Fibroblast of skin of right quadriceps (primary cell): ENCODE results near the gene TMEM205.
"Not testable (repeated sequence)": the region's sequence is repeated elsewhere in the genome, so short reads cannot be mapped to it uniquely, and the experiment has no call there.

Source experiments
- DNase-seq: peaks from one replicate; pipeline ENCODE4 v3.0.0-alpha.2; 2013

TMEM205 gene

GRCh38 chr19:11338569-11339253 is 7.4 kb downstream of the TMEM205 start:
- DNase-seq = no peak

GRCh38 chr19:11338121-11338520 is 7.9 kb downstream of the TMEM205 start:
- no peak for DNase-seq

- DNase-seq = no peak
Measured at GRCh38 chr19:11337080-11337479, 9.0 kb downstream of the TMEM205 start.

GRCh38 chr19:11335449-11336146 is 10.5 kb downstream of the TMEM205 start:
- DNase-seq = no peak

GRCh38 chr19:11333838-11334237 is 12.2 kb downstream of the TMEM205 start:
- peak; percentile 29 for DNase-seq

- DNase-seq = no peak
Measured at GRCh38 chr19:11332822-11333221, 13.2 kb downstream of the TMEM205 start.

- no peak for DNase-seq
Measured at GRCh38 chr19:11331502-11331901, 14.6 kb downstream of the TMEM205 start.

GRCh38 chr19:11330127-11330526 is 15.9 kb downstream of the TMEM205 start:
- no peak for DNase-seq

GRCh38 chr19:11325544-11325943 is 20.5 kb downstream of the TMEM205 start:
- DNase-seq = no peak

GRCh38 chr19:11324748-11325389 is 21.2 kb downstream of the TMEM205 start:
- no peak for DNase-seq

GRCh38 chr19:11324079-11324661 is 21.9 kb downstream of the TMEM205 start:
- peak; percentile 93 for DNase-seq

GRCh38 chr19:11323601-11324078 is 22.4 kb downstream of the TMEM205 start:
- DNase-seq = no peak

GRCh38 chr19:11322269-11323024 is 23.6 kb downstream of the TMEM205 start:
- DNase-seq = no peak

GRCh38 chr19:11321191-11322126 is 24.6 kb downstream of the TMEM205 start:
- no peak for DNase-seq

- not testable (repeated sequence) for DNase-seq
Measured at GRCh38 chr19:11320278-11320995, 25.6 kb downstream of the TMEM205 start.

- DNase-seq = no peak
Measured at GRCh38 chr19:11306337-11306736, 39.7 kb downstream of the TMEM205 start.

- no peak for DNase-seq
Measured at GRCh38 chr19:11304936-11305335, 41.1 kb downstream of the TMEM205 start.

GRCh38 chr19:11300811-11301120 is 45.3 kb downstream of the TMEM205 start:
- no peak for DNase-seq

- DNase-seq = no peak
Measured at GRCh38 chr19:11299946-11300810, 45.9 kb downstream of the TMEM205 start.

GRCh38 chr19:11296264-11296663 is 49.8 kb downstream of the TMEM205 start:
- no peak for DNase-seq
